WERI-Rb-1 (cell line): ENCODE measurements around the gene SET.

Source experiments
- DNase-seq: peaks from one replicate; pipeline ENCODE4 v3.0.0-alpha.2; 2020
- H3K27ac ChIP-seq: fragments of 250-450 bp; sonication (Bioruptor Pico); 2 replicates; pipeline ENCODE4 v1.5.1; 2020; ENCODE audit warnings: mild to moderate bottlenecking, moderate library complexity
- H3K27me3 ChIP-seq: fragments of 250-450 bp; sonication (Bioruptor Pico); 2 replicates; pipeline ENCODE4 v1.5.1; 2021; ENCODE audit warnings: mild to moderate bottlenecking, low read depth, moderate library complexity; ENCODE audit not compliant: insufficient read depth, severe bottlenecking
- H3K36me3 ChIP-seq: fragments of 250-450 bp; sonication (Bioruptor Pico); 2 replicates; pipeline ENCODE4 v1.5.1; 2020; ENCODE audit warnings: mild to moderate bottlenecking, moderate library complexity
- H3K4me3 ChIP-seq: 2 replicates; pipeline ENCODE4 v1.5.1; 2011; ENCODE audit warnings: low read depth, mild to moderate bottlenecking, control low read depth, low read length
- H3K9me3 ChIP-seq: fragments of 250-450 bp; sonication (Bioruptor Pico); 2 replicates; pipeline ENCODE4 v1.5.1; 2021; ENCODE audit warnings: mild to moderate bottlenecking, moderate library complexity; ENCODE audit not compliant: severe bottlenecking
- CTCF ChIP-seq: IDR thresholded peaks from 2 replicates; pipeline ENCODE4 v1.5.1; 2011; ENCODE audit warnings: low read depth, mild to moderate bottlenecking, control low read depth, inconsistent platforms, low read length

Gene SET

GRCh38 chr9:128735373-128735772 is 46.4 kb downstream of the SET start:
- no peaks in the 10 kb centered on the region for H3K27me3 ChIP-seq
- TF ChIP-seq CTCF: no peak
- peaks cover 42% of the 10 kb centered on the region for H3K36me3 ChIP-seq
- H3K27ac ChIP-seq: no peak overlapping the region
- DNase-seq: no peak
- no peaks in the 10 kb centered on the region for H3K9me3 ChIP-seq
- H3K4me3 ChIP-seq: no peak overlapping the region

GRCh38 chr9:128742401-128742800 is 53.4 kb downstream of the SET start:
- no peak for DNase-seq
- no peak for TF ChIP-seq CTCF
- H3K27ac ChIP-seq: no peak overlapping the region

GRCh38 chr9:128743421-128743820 is 54.4 kb downstream of the SET start:
- no peak for TF ChIP-seq CTCF
- no peak overlapping the region for H3K27ac ChIP-seq
- no peak overlapping the region for H3K4me3 ChIP-seq
- no peaks in the 10 kb centered on the region for H3K27me3 ChIP-seq
- peaks cover 25% of the 10 kb centered on the region for H3K36me3 ChIP-seq
- DNase-seq: no peak
- H3K9me3 ChIP-seq: no peaks in the 10 kb centered on the region

More at GRCh38 chr9:128742401-128742800, 53.4 kb downstream of the SET start:
- no peak overlapping the region for H3K4me3 ChIP-seq
- H3K27me3 ChIP-seq: no peaks in the 10 kb centered on the region
- no peaks in the 10 kb centered on the region for H3K9me3 ChIP-seq
- H3K36me3 ChIP-seq: peaks cover 28% of the 10 kb centered on the region
